ENCODE measurements around the gene TANC1.

Gene TANC1

GRCh38 chr2:158989165-158989564 is 20.7 kb downstream of the TANC1 start:
- no peak overlapping the region for H2BK120ac ChIP-seq (ENCODE audit: low read depth, low read length)
- no peak overlapping the region for H3K4me3 ChIP-seq (ENCODE audit: low read length in 2 of 2)
- H3K9me3 ChIP-seq (replicated peaks in 1 of 2; ENCODE audit: control insufficient read depth in 2 of 2, insufficient read depth in 1 of 2, low read depth in 1 of 2, low read length in 2 of 2) = peaks cover 3 to 7% of the 10 kb centered on the region in 2 donors
- WGBS, 2 donors (ENCODE audit: extremely low coverage in 2 of 2, insufficient read length in 2 of 2, insufficient replicate concordance in 1 of 2) = no CpG with 5 or more reads among the region's 5 CpGs
- H3K18ac ChIP-seq (ENCODE audit: low read length) = no peak overlapping the region
- peaks cover 2% of the 10 kb centered on the region for H3K79me1 ChIP-seq (ENCODE audit: low read depth, low read length)
- no peak overlapping the region for H2AFZ ChIP-seq (ENCODE audit: low read length)
- no peak overlapping the region for H3K9ac ChIP-seq (ENCODE audit: low read depth, low read length, poor library complexity)
- no peaks in the 10 kb centered on the region for H3K36me3 ChIP-seq (replicated peaks in 1 of 2; ENCODE audit: control insufficient read depth in 2 of 2, insufficient read depth in 2 of 2, low read length in 2 of 2)
- H3K4me2 ChIP-seq (ENCODE audit: insufficient read depth, low read length, poor library complexity, severe bottlenecking) = no peak overlapping the region
- no peak overlapping the region for H3K23ac ChIP-seq (ENCODE audit: low read depth, low read length, poor library complexity)
- no peak for DNase-seq (ENCODE audit: low spot score)
- H3K4ac ChIP-seq (ENCODE audit: low read length) = no peak overlapping the region
- H4K91ac ChIP-seq (ENCODE audit: low read depth, low read length, poor library complexity) = no peak overlapping the region
- no peak overlapping the region for H2BK12ac ChIP-seq (ENCODE audit: low read length)
- no peak overlapping the region for H2BK15ac ChIP-seq (ENCODE audit: low read length)
- H3K27me3 ChIP-seq (ENCODE audit: control insufficient read depth in 3 of 3, insufficient read depth in 3 of 3, low read depth in 1 of 3, low read length in 3 of 3) = no peaks in the 10 kb centered on the region
- H3K4me1 ChIP-seq (ENCODE audit: control insufficient read depth in 2 of 2, insufficient read depth in 1 of 2, low read depth in 1 of 2, low read length in 2 of 2) = peaks cover 0 to 5% of the 10 kb centered on the region in 2 donors
- H4K8ac ChIP-seq (ENCODE audit: low read depth, low read length) = no peak overlapping the region
- H2BK5ac ChIP-seq (ENCODE audit: low read length) = no peak overlapping the region
- no peak overlapping the region for H2AK5ac ChIP-seq (ENCODE audit: low read depth, low read length)
- H3K27ac ChIP-seq (replicated peaks; ENCODE audit: low read length) = no peak overlapping the region
- H3K14ac ChIP-seq (ENCODE audit: low read length) = no peak overlapping the region

- peak overlapping the region in 1 of 2 donors; percentile 8 for H3K4me3 ChIP-seq (ENCODE audit: low read length in 2 of 2)
- H2BK15ac ChIP-seq (ENCODE audit: low read length) = no peak overlapping the region
- H3K9ac ChIP-seq (ENCODE audit: low read depth, low read length, poor library complexity) = no peak overlapping the region
- H4K8ac ChIP-seq (ENCODE audit: low read depth, low read length) = no peak overlapping the region
- H3K27ac ChIP-seq (replicated peaks; ENCODE audit: low read length) = no peak overlapping the region
- no peak overlapping the region for H3K18ac ChIP-seq (ENCODE audit: low read length)
- no peaks in the 10 kb centered on the region for H3K36me3 ChIP-seq (replicated peaks in 1 of 2; ENCODE audit: control insufficient read depth in 2 of 2, insufficient read depth in 2 of 2, low read length in 2 of 2)
- no peak overlapping the region for H3K14ac ChIP-seq (ENCODE audit: low read length)
- no CpG with 5 or more reads among the region's 6 CpGs for WGBS, 2 donors (ENCODE audit: extremely low coverage in 2 of 2, insufficient read length in 2 of 2, insufficient replicate concordance in 1 of 2)
- no peaks in the 10 kb centered on the region for H3K27me3 ChIP-seq (ENCODE audit: control insufficient read depth in 3 of 3, insufficient read depth in 3 of 3, low read depth in 1 of 3, low read length in 3 of 3)
- H3K4me1 ChIP-seq (ENCODE audit: control insufficient read depth in 2 of 2, insufficient read depth in 1 of 2, low read depth in 1 of 2, low read length in 2 of 2) = peaks cover 0 to 2% of the 10 kb centered on the region in 2 donors
- H4K91ac ChIP-seq (ENCODE audit: low read depth, low read length, poor library complexity) = no peak overlapping the region
- H2AK5ac ChIP-seq (ENCODE audit: low read depth, low read length) = no peak overlapping the region
- H3K79me1 ChIP-seq (ENCODE audit: low read depth, low read length) = peaks cover 2% of the 10 kb centered on the region
- H2BK12ac ChIP-seq (ENCODE audit: low read length) = no peak overlapping the region
- no peak overlapping the region for H3K4me2 ChIP-seq (ENCODE audit: insufficient read depth, low read length, poor library complexity, severe bottlenecking)
- H2BK120ac ChIP-seq (ENCODE audit: low read depth, low read length) = no peak overlapping the region
- peaks cover 3 to 7% of the 10 kb centered on the region in 2 donors for H3K9me3 ChIP-seq (replicated peaks in 1 of 2; ENCODE audit: control insufficient read depth in 2 of 2, insufficient read depth in 1 of 2, low read depth in 1 of 2, low read length in 2 of 2)
- DNase-seq (ENCODE audit: low spot score) = no peak
- H3K23ac ChIP-seq (ENCODE audit: low read depth, low read length, poor library complexity) = no peak overlapping the region
- no peak overlapping the region for H3K4ac ChIP-seq (ENCODE audit: low read length)
- no peak overlapping the region for H2BK5ac ChIP-seq (ENCODE audit: low read length)
- H2AFZ ChIP-seq (ENCODE audit: low read length) = no peak overlapping the region
Measured at GRCh38 chr2:158990397-158991214, 22.2 kb downstream of the TANC1 start.

- Histone ChIP-seq H3K18ac (ENCODE audit: low read length) (no peak overlapping the region), H3K9ac (ENCODE audit: low read depth, low read length, poor library complexity) (no peak overlapping the region), H3K27ac (replicated peaks; ENCODE audit: low read length) (no peak overlapping the region), H3K4ac (ENCODE audit: low read length) (no peak overlapping the region), H3K14ac (ENCODE audit: low read length) (no peak overlapping the region), H2BK5ac (ENCODE audit: low read length) (no peak overlapping the region), H3K4me3 (ENCODE audit: low read length in 2 of 2) (no peak overlapping the region), H4K91ac (ENCODE audit: low read depth, low read length, poor library complexity) (no peak overlapping the region), H2BK120ac (ENCODE audit: low read depth, low read length) (no peak overlapping the region), H3K36me3 (replicated peaks in 1 of 2; ENCODE audit: control insufficient read depth in 2 of 2, insufficient read depth in 2 of 2, low read length in 2 of 2) (no peaks in the 10 kb centered on the region), H3K27me3 (ENCODE audit: control insufficient read depth in 3 of 3, insufficient read depth in 3 of 3, low read depth in 1 of 3, low read length in 3 of 3) (no peaks in the 10 kb centered on the region), H3K4me1 (ENCODE audit: control insufficient read depth in 2 of 2, insufficient read depth in 1 of 2, low read depth in 1 of 2, low read length in 2 of 2) (peaks cover 0 to 2% of the 10 kb centered on the region in 2 donors), H3K79me1 (ENCODE audit: low read depth, low read length) (peaks cover 2% of the 10 kb centered on the region), H3K4me2 (ENCODE audit: insufficient read depth, low read length, poor library complexity, severe bottlenecking) (no peak overlapping the region), H2AFZ (ENCODE audit: low read length) (no peak overlapping the region), H4K8ac (ENCODE audit: low read depth, low read length) (no peak overlapping the region), H2BK15ac (ENCODE audit: low read length) (no peak overlapping the region), H2AK5ac (ENCODE audit: low read depth, low read length) (no peak overlapping the region), H3K9me3 (replicated peaks in 1 of 2; ENCODE audit: control insufficient read depth in 2 of 2, insufficient read depth in 1 of 2, low read depth in 1 of 2, low read length in 2 of 2) (peaks cover 3 to 9% of the 10 kb centered on the region in 2 donors), H3K23ac (ENCODE audit: low read depth, low read length, poor library complexity) (no peak overlapping the region), H2BK12ac (ENCODE audit: low read length) (no peak overlapping the region)
- no peak for DNase-seq (ENCODE audit: low spot score)
- no CpG with 5 or more reads among the region's 5 CpGs for WGBS, 2 donors (ENCODE audit: extremely low coverage in 2 of 2, insufficient read length in 2 of 2, insufficient replicate concordance in 1 of 2)
Measured at GRCh38 chr2:158993030-158993429, 24.6 kb downstream of the TANC1 start.

- Histone ChIP-seq H3K27me3 (ENCODE audit: control insufficient read depth in 3 of 3, insufficient read depth in 3 of 3, low read depth in 1 of 3, low read length in 3 of 3) (no peaks in the 10 kb centered on the region), H3K4me1 (ENCODE audit: control insufficient read depth in 2 of 2, insufficient read depth in 1 of 2, low read depth in 1 of 2, low read length in 2 of 2) (peaks cover 0 to 2% of the 10 kb centered on the region in 2 donors), H2BK5ac (ENCODE audit: low read length) (no peak overlapping the region), H2BK120ac (ENCODE audit: low read depth, low read length) (no peak overlapping the region), H4K8ac (ENCODE audit: low read depth, low read length) (no peak overlapping the region), H2BK12ac (ENCODE audit: low read length) (no peak overlapping the region), H2AFZ (ENCODE audit: low read length) (no peak overlapping the region), H3K36me3 (replicated peaks in 1 of 2; ENCODE audit: control insufficient read depth in 2 of 2, insufficient read depth in 2 of 2, low read length in 2 of 2) (no peaks in the 10 kb centered on the region), H3K9me3 (replicated peaks in 1 of 2; ENCODE audit: control insufficient read depth in 2 of 2, insufficient read depth in 1 of 2, low read depth in 1 of 2, low read length in 2 of 2) (peaks cover 3 to 9% of the 10 kb centered on the region in 2 donors), H3K27ac (replicated peaks; ENCODE audit: low read length) (no peak overlapping the region), H2AK5ac (ENCODE audit: low read depth, low read length) (no peak overlapping the region), H3K9ac (ENCODE audit: low read depth, low read length, poor library complexity) (no peak overlapping the region), H4K91ac (ENCODE audit: low read depth, low read length, poor library complexity) (no peak overlapping the region), H3K79me1 (ENCODE audit: low read depth, low read length) (peaks cover 2% of the 10 kb centered on the region), H2BK15ac (ENCODE audit: low read length) (no peak overlapping the region), H3K4me2 (ENCODE audit: insufficient read depth, low read length, poor library complexity, severe bottlenecking) (no peak overlapping the region), H3K23ac (ENCODE audit: low read depth, low read length, poor library complexity) (no peak overlapping the region), H3K14ac (ENCODE audit: low read length) (no peak overlapping the region), H3K18ac (ENCODE audit: low read length) (no peak overlapping the region), H3K4me3 (ENCODE audit: low read length in 2 of 2) (no peak overlapping the region), H3K4ac (ENCODE audit: low read length) (no peak overlapping the region)
- WGBS, 2 donors (ENCODE audit: extremely low coverage in 2 of 2, insufficient read length in 2 of 2, insufficient replicate concordance in 1 of 2) = no CpG with 5 or more reads among the region's 4 CpGs
- no peak for DNase-seq (ENCODE audit: low spot score)
Measured at GRCh38 chr2:158993721-158994587, 25.5 kb downstream of the TANC1 start.
